DOHH2 (cell line): ENCODE measurements around the gene BANP.

Source experiments
- CTCF ChIP-seq: fragments of 200-600 bp; sonication (generic); IDR thresholded peaks from one replicate; pipeline ENCODE4 v1.5.1; 2014; ENCODE audit warnings: antibody characterized with exemption, mild to moderate bottlenecking, low read depth, low read length; ENCODE audit not compliant: poor library complexity, severe bottlenecking
- EZH2phosphoT487 ChIP-seq: fragments of 200-600 bp; sonication (generic); IDR thresholded peaks from 2 replicates; pipeline ENCODE4 v1.6.1; 2017; ENCODE audit warnings: borderline replicate concordance, mild to moderate bottlenecking, antibody characterized with exemption, low read length, moderate library complexity, mixed read lengths

GRCh38 chr16:87959391-87959990 is 8.3 kb downstream of the BANP start:
- TF ChIP-seq CTCF (no peak), EZH2phosphoT487 (no peak)
